GM19035 (cell line): ENCODE results near the gene TNNT3.

Experiments used
- ATAC-seq: cut with Tn5 transposase; IDR thresholded peaks from one replicate; pipeline ENCODE4 v1.9.1; 2021; ENCODE audit not compliant: unreplicated experiment

TNNT3 gene

GRCh38 chr11:1921574-1922141, 2.2 kb downstream of the TNNT3 start:
- ATAC-seq: no peak

- ATAC-seq: no peak
These were observed 3.1 kb downstream of the TNNT3 start for GRCh38 chr11:1922481-1923081.

GRCh38 chr11:1923201-1923956, 3.9 kb downstream of the TNNT3 start:
- ATAC-seq: no peak

- no peak for ATAC-seq
These were observed 4.7 kb downstream of the TNNT3 start for GRCh38 chr11:1924181-1924580.

- no peak for ATAC-seq
These were observed 5.3 kb downstream of the TNNT3 start for GRCh38 chr11:1924646-1925372.

- ATAC-seq: no peak
These were observed 6.1 kb downstream of the TNNT3 start for GRCh38 chr11:1925373-1926155.

GRCh38 chr11:1926156-1927025, 6.9 kb downstream of the TNNT3 start:
- ATAC-seq: no peak

GRCh38 chr11:1927026-1927847, 7.7 kb downstream of the TNNT3 start:
- no peak for ATAC-seq

GRCh38 chr11:1927848-1928469, 8.5 kb downstream of the TNNT3 start:
- ATAC-seq: no peak

- no peak for ATAC-seq
These were observed 9.0 kb downstream of the TNNT3 start for GRCh38 chr11:1928470-1928890.

- no peak for ATAC-seq
These were observed 9.5 kb downstream of the TNNT3 start for GRCh38 chr11:1928891-1929541.

- ATAC-seq: no peak
These were observed 10.3 kb downstream of the TNNT3 start for GRCh38 chr11:1929621-1930461.

GRCh38 chr11:1930462-1930830, 10.9 kb downstream of the TNNT3 start:
- ATAC-seq: no peak

GRCh38 chr11:1931341-1932104, 12.0 kb downstream of the TNNT3 start:
- ATAC-seq: no peak

GRCh38 chr11:1932105-1932480, 12.6 kb downstream of the TNNT3 start:
- no peak for ATAC-seq

- no peak for ATAC-seq
These were observed 13.2 kb downstream of the TNNT3 start for GRCh38 chr11:1932681-1933080.
